Right lobe of liver (tissue), 6 donors: Measurements from ENCODE around the gene GRIK1. TPM values are rescaled to one million over a fixed set of nuclear protein-coding genes. Genes with fewer than 3 reads are reported as not detected.

Experiments used
- ATAC-seq, 4 donors: fragments of 200-7000 bp; cut with Tn5 transposase; one replicate each; pipeline ENCODE4 v1.9.1; 2020; ENCODE audit warnings: mild to moderate bottlenecking in 4 of 4, moderate library complexity in 4 of 4
- DNase-seq, 3 donors: peaks; one replicate each; pipeline ENCODE4 v3.0.0-alpha.2; 2020
- H3K27ac ChIP-seq, 3 donors: fragments of 200-600 bp; one replicate each; pipeline ENCODE4 v1.8.0; 2022
- H3K27me3 ChIP-seq, 2 donors: fragments of 200-600 bp; one replicate each; pipeline ENCODE4 v1.8.0; 2022
- H3K36me3 ChIP-seq, 4 donors: fragments of 200-600 bp; sonication (generic) in 1 of 4; one replicate each; pipeline versions ENCODE4 v1.5.1 to v1.8.0; 2017 to 2022; ENCODE audit warnings: control low read depth in 1 of 4
- H3K4me1 ChIP-seq, 4 donors: fragments of 200-600 bp; sonication (generic) in 1 of 4; one replicate each; pipeline versions ENCODE4 v1.5.1 to v1.8.0; 2017 to 2022; ENCODE audit warnings: control low read depth in 1 of 4
- H3K4me3 ChIP-seq, 3 donors: fragments of 200-600 bp; one replicate each; pipeline ENCODE4 v1.8.0; 2022
- H3K9me3 ChIP-seq, 4 donors: fragments of 200-600 bp; sonication (generic) in 1 of 4; one replicate each; pipeline versions ENCODE4 v1.5.1 to v1.8.0; 2017 to 2022; ENCODE audit warnings: control low read depth in 1 of 4
- POLR2A ChIP-seq: fragments of 450-650 bp; IDR thresholded peaks from one replicate; pipeline ENCODE4 v1.6.1; 2017; ENCODE audit warnings: antibody characterized with exemption, mild to moderate bottlenecking
- WGBS: methylation state at CpG from one replicate; pipeline ENCODE4 v1.1.6; 2018; ENCODE audit warnings: low coverage, low lambda C conversion rate; ENCODE audit not compliant: insufficient coverage; ENCODE audit errors: missing lambda C conversion rate; 5-methylcytosine and 5-hydroxymethylcytosine counted together
- intact Hi-C, 2 donors: fragments of 100-400 bp; cut with DNase I; formaldehyde crosslinking; loops; one replicate each; pipeline versions ENCODE4 v1.11.2 to v1.14.1; 2022
- total RNA-seq, 6 experiments: library from RNA; depleted of rRNA in 2 of 6; stranded (reverse); fragments of >200 nt in 2 of 6; fragmentation: NEBNext Ultra II Directional in 3 of 6; extraction: Animal tissue kit (Norgen Biotek cat#: 25700) in 3 of 6; gene quantifications; one replicate each; pipeline versions ENCODE4 v1.1.0 to v1.2.4, GENCODE V29; 2016 to 2023
- TF ChIP-seq, protein P1 (sequence below), 4 donors: fragments of 200-600 bp in 3 of 4; fragments of 450-650 bp in 1 of 4; IDR thresholded peaks; one replicate each; pipeline versions ENCODE4 v1.5.1 to v1.8.0; 2016 to 2022; ENCODE audit warnings: antibody characterized with exemption in 4 of 4, mild to moderate bottlenecking in 2 of 4
- donor health status: DM: no; HTN: yes; CAD: no.
- donor health status: DM: no; HTN: no; CAD: no.
- donor health status: DM: no; HTN: no; CAD: no.
- donor health status: DM: no; HTN: yes; CAD: no.
- donor health status: DM: no; HTN: yes; CAD: no.

The GRIK1 gene
- total RNA-seq, 6 experiments from 2014 or later: not detected

- 75% methylated on average over 1 of the region's 1 CpG for WGBS
- intact Hi-C loops: no loop called here
Measured at GRCh38 chr21:29684106-29684505, 255.7 kb downstream of the GRIK1 start.

DNA sequence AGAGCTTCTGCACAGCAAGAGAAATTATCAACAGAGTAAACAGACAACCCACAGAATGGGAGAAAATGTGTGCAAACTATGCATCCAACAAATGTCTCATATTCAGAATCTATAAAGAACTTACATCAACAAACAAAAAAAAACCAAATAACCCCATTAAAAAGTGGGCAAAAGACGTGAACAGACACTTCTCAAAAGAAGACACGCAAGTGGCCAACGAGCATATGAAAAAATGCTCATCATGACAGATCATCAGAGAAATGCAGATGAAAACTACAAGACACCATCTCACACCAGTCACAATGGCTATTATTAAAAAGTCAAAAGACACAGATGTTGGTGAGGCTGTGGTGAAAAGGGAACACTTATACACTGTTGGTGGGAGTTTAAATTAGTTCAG, 257.0 kb downstream of the GRIK1 start:
- Histone ChIP-seq H3K9me3 (no peaks in the 10 kb centered on the region), H3K27me3 (no peaks in the 10 kb centered on the region), H3K4me3 (no peak overlapping the region), H3K36me3 (no peaks in the 10 kb centered on the region), H3K4me1 (no peaks in the 10 kb centered on the region), H3K27ac (no peak overlapping the region)
- no peak for ATAC-seq
- intact Hi-C loops: no loop called here
- no peak for DNase-seq
- TF ChIP-seq POLR2A: no peak
- TF ChIP-seq, protein P1, sequence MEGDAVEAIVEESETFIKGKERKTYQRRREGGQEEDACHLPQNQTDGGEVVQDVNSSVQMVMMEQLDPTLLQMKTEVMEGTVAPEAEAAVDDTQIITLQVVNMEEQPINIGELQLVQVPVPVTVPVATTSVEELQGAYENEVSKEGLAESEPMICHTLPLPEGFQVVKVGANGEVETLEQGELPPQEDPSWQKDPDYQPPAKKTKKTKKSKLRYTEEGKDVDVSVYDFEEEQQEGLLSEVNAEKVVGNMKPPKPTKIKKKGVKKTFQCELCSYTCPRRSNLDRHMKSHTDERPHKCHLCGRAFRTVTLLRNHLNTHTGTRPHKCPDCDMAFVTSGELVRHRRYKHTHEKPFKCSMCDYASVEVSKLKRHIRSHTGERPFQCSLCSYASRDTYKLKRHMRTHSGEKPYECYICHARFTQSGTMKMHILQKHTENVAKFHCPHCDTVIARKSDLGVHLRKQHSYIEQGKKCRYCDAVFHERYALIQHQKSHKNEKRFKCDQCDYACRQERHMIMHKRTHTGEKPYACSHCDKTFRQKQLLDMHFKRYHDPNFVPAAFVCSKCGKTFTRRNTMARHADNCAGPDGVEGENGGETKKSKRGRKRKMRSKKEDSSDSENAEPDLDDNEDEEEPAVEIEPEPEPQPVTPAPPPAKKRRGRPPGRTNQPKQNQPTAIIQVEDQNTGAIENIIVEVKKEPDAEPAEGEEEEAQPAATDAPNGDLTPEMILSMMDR (IDR thresholded peaks at IDR 0.05): no peak
- 72% methylated on average over 3 of the region's 3 CpGs for WGBS

More at GRCh38 chr21:29684106-29684505, 255.7 kb downstream of the GRIK1 start:
- Histone ChIP-seq H3K27me3 (no peaks in the 10 kb centered on the region), H3K36me3 (no peaks in the 10 kb centered on the region), H3K4me1 (no peaks in the 10 kb centered on the region), H3K4me3 (no peak overlapping the region), H3K27ac (no peak overlapping the region), H3K9me3 (no peaks in the 10 kb centered on the region)
- DNase-seq (no peak), ATAC-seq (no peak)
- TF ChIP-seq, protein P1 (IDR thresholded peaks at IDR 0.05): no peak
- no peak for TF ChIP-seq POLR2A

GRCh38 chr21:29680273-29680672, 259.5 kb downstream of the GRIK1 start:
- DNase-seq (no peak), ATAC-seq (no peak)
- H3K9me3 ChIP-seq: no peaks in the 10 kb centered on the region
- no peak overlapping the region for H3K4me3 ChIP-seq
- 93% methylated on average over 4 of the region's 4 CpGs for WGBS
- no peaks in the 10 kb centered on the region for H3K27me3 ChIP-seq
- TF ChIP-seq, protein P1 (IDR thresholded peaks at IDR 0.05): no peak
- no peak for TF ChIP-seq POLR2A
- H3K4me1 ChIP-seq: no peaks in the 10 kb centered on the region
- intact Hi-C loops: no loop called here
- H3K27ac ChIP-seq: no peak overlapping the region
- no peaks in the 10 kb centered on the region for H3K36me3 ChIP-seq

- DNase-seq: no peak
- WGBS: 64% methylated on average over 1 of the region's 1 CpG
- Histone ChIP-seq H3K4me3 (no peak overlapping the region), H3K27ac (no peak overlapping the region), H3K36me3 (no peaks in the 10 kb centered on the region), H3K9me3 (no peaks in the 10 kb centered on the region), H3K27me3 (no peaks in the 10 kb centered on the region), H3K4me1 (no peaks in the 10 kb centered on the region)
- intact Hi-C loops: no loop called here
- no peak for ATAC-seq
- no peak for TF ChIP-seq POLR2A
- TF ChIP-seq, protein P1 (IDR thresholded peaks at IDR 0.05): no peak
Measured at GRCh38 chr21:29678626-29679025, 261.2 kb downstream of the GRIK1 start.

DNA sequence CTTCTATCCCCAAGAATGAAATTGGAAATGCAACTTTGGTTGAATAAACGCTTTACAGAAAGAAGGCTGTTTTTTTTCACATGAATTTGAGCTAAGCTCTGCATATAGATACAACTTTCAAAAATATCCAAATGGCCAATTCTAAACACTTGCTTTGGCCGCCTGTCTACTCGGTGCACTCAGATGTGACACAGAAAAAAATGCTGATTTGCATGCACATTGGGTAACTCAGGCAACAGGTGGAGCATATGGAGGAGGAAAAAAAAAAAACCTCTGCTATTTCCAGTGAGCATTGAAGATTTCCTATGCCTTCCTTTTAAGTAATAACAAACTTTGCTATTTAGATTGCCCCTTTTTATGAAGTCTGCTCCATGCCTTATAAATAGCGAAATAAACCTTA, 262.5 kb downstream of the GRIK1 start:
- Histone ChIP-seq H3K27ac (no peak overlapping the region), H3K4me3 (no peak overlapping the region), H3K27me3 (no peaks in the 10 kb centered on the region), H3K4me1 (no peaks in the 10 kb centered on the region), H3K36me3 (no peaks in the 10 kb centered on the region), H3K9me3 (no peaks in the 10 kb centered on the region)
- no peak for ATAC-seq
- intact Hi-C loops: no loop called here
- no peak for TF ChIP-seq POLR2A
- TF ChIP-seq, protein P1 (IDR thresholded peaks at IDR 0.05): no peak
- WGBS: 73% methylated on average over 4 of the region's 4 CpGs
- DNase-seq: no peak
